Breast epithelium (tissue), 4 donors: ENCODE data around the gene MIOS. TPM values are rescaled to one million over a fixed set of nuclear protein-coding genes. Genes with fewer than 3 reads are reported as not detected.
"Not testable (repeated sequence)": the region's sequence is repeated elsewhere in the genome, so short reads cannot be mapped to it uniquely, and the experiment has no call there.

ENCODE experiments used
- DNase-seq, 2 donors: peaks; one replicate each; pipeline ENCODE4 v3.0.0-alpha.2; 2019; ENCODE audit warnings: low spot score in 2 of 2
- H3K27ac ChIP-seq, 2 donors: fragments of 200-600 bp; sonication (generic) in 1 of 2; one replicate each; pipeline ENCODE4 v1.5.1; 2016 to 2019; ENCODE audit warnings: mild to moderate bottlenecking in 1 of 2
- H3K27me3 ChIP-seq, 2 donors: fragments of 200-600 bp; sonication (generic) in 1 of 2; one replicate each; pipeline versions ENCODE4 v1.5.1 to v1.6.0; 2017 to 2019; ENCODE audit warnings: control low read depth in 1 of 2, mild to moderate bottlenecking in 1 of 2
- H3K36me3 ChIP-seq: fragments of 200-600 bp; one replicate; pipeline ENCODE4 v1.5.1; 2019
- H3K4me1 ChIP-seq, 2 donors: fragments of 200-600 bp; sonication (generic); one replicate each; pipeline ENCODE4 v1.5.1; 2016 to 2019; ENCODE audit warnings: control low read depth in 1 of 2
- H3K4me3 ChIP-seq, 3 donors: fragments of 200-600 bp; sonication (generic); 1 replicate in 2 of 3; 2 replicates in 1 of 3; pipeline ENCODE4 v1.5.1; 2016 to 2019; ENCODE audit warnings: mild to moderate bottlenecking in 3 of 3, moderate library complexity in 2 of 3
- H3K9me3 ChIP-seq, 2 donors: fragments of 200-600 bp; sonication (generic) in 1 of 2; one replicate each; pipeline ENCODE4 v1.5.1; 2016 to 2019; ENCODE audit warnings: control low read depth in 1 of 2
- CTCF ChIP-seq, 3 donors: fragments of 450-650 bp; IDR thresholded peaks; one replicate each; pipeline ENCODE4 v1.5.1; 2016 to 2017; ENCODE audit warnings: antibody characterized with exemption in 3 of 3, mild to moderate bottlenecking in 3 of 3, moderate library complexity in 3 of 3
- POLR2A ChIP-seq: fragments of 450-650 bp; IDR thresholded peaks from one replicate; pipeline ENCODE4 v1.6.1; 2016; ENCODE audit warnings: antibody characterized with exemption, mild to moderate bottlenecking, moderate library complexity
- POLR2AphosphoS5 ChIP-seq, 3 donors: sonication (generic); formaldehyde crosslinking; IDR thresholded peaks; one replicate each; pipeline ENCODE4 v1.6.1; 2017; ENCODE audit warnings: antibody characterized with exemption in 3 of 3
- intact Hi-C: fragments of 100-400 bp; cut with DNase I; formaldehyde crosslinking; loops from one replicate; pipeline ENCODE4 v1.15.1; 2023; ENCODE audit warnings: low total_unique reads
- total RNA-seq, 3 donors: library from RNA; depleted of rRNA; stranded (reverse); fragments of >200 nt; gene quantifications; one replicate each; pipeline ENCODE4 v1.1.0, GENCODE V29; 2016

Gene MIOS
- total RNA-seq, 3 donors from 2014 or later: 35.0 to 59.9 (median 56.7) TPM

- Histone ChIP-seq H3K9me3 (no peaks in the 10 kb centered on the region), H3K4me3 (no peak overlapping the region), H3K27me3 (no peaks in the 10 kb centered on the region), H3K36me3 (no peaks in the 10 kb centered on the region), H3K4me1 (no peaks in the 10 kb centered on the region), H3K27ac (no peak overlapping the region)
- TF ChIP-seq CTCF (IDR thresholded peaks at IDR 0.05): no peak
- TF ChIP-seq POLR2A: no peak
- TF ChIP-seq POLR2AphosphoS5 (IDR thresholded peaks at IDR 0.05): no peak
- DNase-seq: no peak
- intact Hi-C loops: no loop called here
Measured at GRCh38 chr7:7553386-7553785, 13.3 kb upstream of the MIOS start.

- no peaks in the 10 kb centered on the region for H3K4me1 ChIP-seq
- DNase-seq: no peak
- H3K9me3 ChIP-seq: no peaks in the 10 kb centered on the region
- intact Hi-C loops: no loop called here
- H3K4me3 ChIP-seq: no peak overlapping the region
- TF ChIP-seq POLR2AphosphoS5 (IDR thresholded peaks at IDR 0.05) (no peak), CTCF (IDR thresholded peaks at IDR 0.05) (no peak), POLR2A (no peak)
- H3K36me3 ChIP-seq: no peaks in the 10 kb centered on the region
- H3K27ac ChIP-seq: no peak overlapping the region
- no peaks in the 10 kb centered on the region for H3K27me3 ChIP-seq
Measured at GRCh38 chr7:7554021-7554432, 12.7 kb upstream of the MIOS start.

GRCh38 chr7:7554649-7555575, 11.8 kb upstream of the MIOS start:
- Histone ChIP-seq H3K27me3 (no peaks in the 10 kb centered on the region), H3K9me3 (no peaks in the 10 kb centered on the region), H3K27ac (no peak overlapping the region), H3K36me3 (no peaks in the 10 kb centered on the region), H3K4me1 (no peaks in the 10 kb centered on the region), H3K4me3 (no peak overlapping the region)
- TF ChIP-seq CTCF (IDR thresholded peaks at IDR 0.05) (no peak), POLR2AphosphoS5 (IDR thresholded peaks at IDR 0.05) (no peak), POLR2A (no peak)
- DNase-seq: no peak
- intact Hi-C loops: no loop called here

- H3K4me3 ChIP-seq: no peak overlapping the region
- TF ChIP-seq POLR2AphosphoS5 (IDR thresholded peaks at IDR 0.05) (no peak), POLR2A (no peak), CTCF (IDR thresholded peaks at IDR 0.05) (no peak)
- H3K36me3 ChIP-seq: no peaks in the 10 kb centered on the region
- no peaks in the 10 kb centered on the region for H3K9me3 ChIP-seq
- no peak overlapping the region for H3K27ac ChIP-seq
- no peaks in the 10 kb centered on the region for H3K4me1 ChIP-seq
- H3K27me3 ChIP-seq: no peaks in the 10 kb centered on the region
- intact Hi-C loops: no loop called here
- DNase-seq: no peak
Measured at GRCh38 chr7:7556852-7557251, 9.8 kb upstream of the MIOS start.

GRCh38 chr7:7557252-7557651, 9.4 kb upstream of the MIOS start:
- no peak for DNase-seq
- intact Hi-C loops: no loop called here
- no peak overlapping the region for H3K27ac ChIP-seq

GRCh38 chr7:7561591-7561990, 5.1 kb upstream of the MIOS start:
- peaks cover 0 to 11% of the 10 kb centered on the region in 2 donors for H3K4me1 ChIP-seq
- H3K4me3 ChIP-seq, H3K27ac ChIP-seq, DNase-seq, H3K36me3 ChIP-seq, H3K27me3 ChIP-seq, H3K9me3 ChIP-seq, intact Hi-C loops: not testable (repeated sequence)

More at GRCh38 chr7:7557252-7557651, 9.4 kb upstream of the MIOS start:
- Histone ChIP-seq H3K27me3 (no peaks in the 10 kb centered on the region), H3K9me3 (no peaks in the 10 kb centered on the region), H3K4me1 (no peaks in the 10 kb centered on the region), H3K36me3 (no peaks in the 10 kb centered on the region), H3K4me3 (no peak overlapping the region)
- TF ChIP-seq POLR2A (no peak), CTCF (IDR thresholded peaks at IDR 0.05) (no peak), POLR2AphosphoS5 (IDR thresholded peaks at IDR 0.05) (no peak)
